SK-N-SH (cell line): ENCODE results near the gene XK. TPM values are rescaled to one million over a fixed set of nuclear protein-coding genes. Genes with fewer than 3 reads are reported as not detected.
"Not testable (repeated sequence)": the region's sequence is repeated elsewhere in the genome, so short reads cannot be mapped to it uniquely, and the experiment has no call there.

Source experiments
- CTCF ChIA-PET: fragments of 300-600, 350-600 bp; formaldehyde crosslinking; extraction: SDS; loops from one replicate; lab custom pipeline; 2021; lab: Yijun Ruan, JAX
- POLR2A ChIA-PET: fragments of 350-600 bp; sonication (Branson Sonifier 250); formaldehyde crosslinking; extraction: SDS; loops from one replicate; lab custom pipeline; 2020; ENCODE audit warnings: antibody characterized with exemption, inconsistent platforms; lab: Yijun Ruan, JAX
- DNase-seq: peaks from one replicate; pipeline ENCODE4 v3.0.0; 2012
- H2AFZ ChIP-seq: fragments of 200-600 bp; sonication (generic); 2 replicates; pipeline ENCODE4 v1.8.1; 2016; ENCODE audit warnings: antibody characterized with exemption, mild to moderate bottlenecking, low read depth
- H3F3A ChIP-seq: fragments of 200-600 bp; sonication (generic); replicated peaks from 2 replicates; pipeline ENCODE3; 2016; ENCODE audit warnings: antibody characterized with exemption, mild to moderate bottlenecking; ENCODE audit not compliant: insufficient read depth
- H3K27ac ChIP-seq, 2 experiments: fragments of 200-500 bp in 1 of 2; fragments of 200-600 bp in 1 of 2; sonication (Bioruptor generic) in 1 of 2; sonication (generic), shearing (Covaris generic) in 1 of 2; 2 replicates each; pipeline versions ENCODE4 v1.5.1 to v1.6.1; 2014 to 2016; ENCODE audit warnings: low read depth in 2 of 2, inconsistent platforms in 1 of 2, low read length in 1 of 2, mild to moderate bottlenecking in 1 of 2, mixed read lengths in 1 of 2
- H3K27me3 ChIP-seq: fragments of 200-600 bp; sonication (generic), shearing (Covaris generic); 2 replicates; pipeline ENCODE4 v1.6.1; 2016; ENCODE audit warnings: mixed run types; ENCODE audit not compliant: insufficient read depth
- H3K36me3 ChIP-seq, 2 experiments: fragments of 200-500 bp in 1 of 2; fragments of 200-600 bp in 1 of 2; sonication (Bioruptor generic) in 1 of 2; sonication (generic) in 1 of 2; replicated peaks in 1 of 2; 2 replicates each; pipeline versions ENCODE3 to v1.5.1; 2014 to 2016; ENCODE audit warnings: low read length in 1 of 2, mild to moderate bottlenecking in 1 of 2; ENCODE audit not compliant: insufficient read depth in 2 of 2, control insufficient read depth in 1 of 2
- H3K4me1 ChIP-seq, 2 experiments: fragments of 200-500 bp in 1 of 2; fragments of 200-600 bp in 1 of 2; sonication (Bioruptor generic) in 1 of 2; sonication (generic), shearing (Covaris generic) in 1 of 2; 2 replicates each; pipeline versions ENCODE4 v1.5.1 to v1.6.1; 2014 to 2016; ENCODE audit warnings: low read depth in 1 of 2, low read length in 1 of 2, mixed run types in 1 of 2; ENCODE audit not compliant: insufficient read depth in 2 of 2, control insufficient read depth in 1 of 2
- H3K4me2 ChIP-seq: fragments of 200-600 bp; sonication (generic), shearing (Covaris generic); 2 replicates; pipeline ENCODE4 v1.6.1; 2017; ENCODE audit warnings: mixed run types
- H3K4me3 ChIP-seq, 2 experiments: fragments of 200-500 bp in 1 of 2; fragments of 200-600 bp in 1 of 2; sonication (Bioruptor generic) in 1 of 2; sonication (generic), shearing (Covaris generic) in 1 of 2; 2 replicates each; pipeline versions ENCODE4 v1.5.1 to v1.8.1; 2014 to 2016; ENCODE audit warnings: low read depth in 2 of 2, inconsistent platforms in 1 of 2, low read length in 1 of 2, mild to moderate bottlenecking in 1 of 2, mixed read lengths in 1 of 2, moderate library complexity in 1 of 2
- H3K79me2 ChIP-seq: fragments of 200-600 bp; sonication (generic); 2 replicates; pipeline ENCODE4 v1.8.1; 2017; ENCODE audit warnings: mild to moderate bottlenecking; ENCODE audit not compliant: insufficient read depth
- H3K9ac ChIP-seq: fragments of 200-600 bp; sonication (generic); 2 replicates; pipeline ENCODE4 v1.6.1; 2017; ENCODE audit warnings: mixed run types
- H3K9me2 ChIP-seq: fragments of 200-600 bp; sonication (generic); 2 replicates; pipeline ENCODE4 v1.6.1; 2017; ENCODE audit warnings: mixed run types
- H3K9me3 ChIP-seq: fragments of 200-600 bp; sonication (generic); 2 replicates; pipeline ENCODE4 v1.6.1; 2017; ENCODE audit warnings: mixed run types, mild to moderate bottlenecking, moderate library complexity
- H4K20me1 ChIP-seq: fragments of 200-600 bp; sonication (generic); 2 replicates; pipeline ENCODE4 v1.6.1; 2017; ENCODE audit warnings: mild to moderate bottlenecking, mixed run types; ENCODE audit not compliant: insufficient read depth
- CHD2 ChIP-seq: fragments of 150-350 bp; IDR thresholded peaks from 2 replicates; pipeline ENCODE4 v1.6.1; 2018; ENCODE audit warnings: low read length; ENCODE audit not compliant: partially characterized antibody
- CTCF ChIP-seq: fragments of 200-600 bp; sonication (generic); IDR thresholded peaks from 2 replicates; pipeline ENCODE4 v1.6.1; 2017; ENCODE audit warnings: antibody characterized with exemption, mild to moderate bottlenecking, moderate library complexity
- FOXJ3 ChIP-seq: sonication (generic); formaldehyde crosslinking; IDR thresholded peaks from 2 replicates; pipeline ENCODE4 v1.5.1; 2020; ENCODE audit warnings: mild to moderate bottlenecking, missing genetic modification reagents
- FOXM1 ChIP-seq: IDR thresholded peaks from 2 replicates; pipeline ENCODE4 v1.4.0; 2012; ENCODE audit warnings: low read depth, mild to moderate bottlenecking
- GATA2 ChIP-seq: sonication (generic); formaldehyde crosslinking; IDR thresholded peaks from 2 replicates; pipeline ENCODE4 v1.5.0; 2020; ENCODE audit warnings: mild to moderate bottlenecking, missing genetic modification reagents
- IRF3 ChIP-seq: fragments of 150-350 bp; IDR thresholded peaks from 2 replicates; pipeline ENCODE4 v1.6.1; 2016; ENCODE audit warnings: mild to moderate bottlenecking, low read depth, low read length
- MEF2A ChIP-seq: IDR thresholded peaks from 2 replicates; pipeline ENCODE4 v1.4.0; 2012; ENCODE audit warnings: low read depth, borderline replicate concordance
- NFIC ChIP-seq: IDR thresholded peaks from 2 replicates; pipeline ENCODE4 v1.4.0; 2012; ENCODE audit warnings: borderline replicate concordance
- POLR2AphosphoS5 ChIP-seq: IDR thresholded peaks from 2 replicates; pipeline ENCODE4 v1.6.1; 2012; ENCODE audit warnings: low read depth, low read length
- REST ChIP-seq: IDR thresholded peaks from 2 replicates; pipeline ENCODE4 v1.6.1; 2012; ENCODE audit warnings: mild to moderate bottlenecking, low read depth, low read length, moderate library complexity
- RXRA ChIP-seq: IDR thresholded peaks from 2 replicates; pipeline ENCODE4 v1.4.0; 2012; ENCODE audit warnings: low read depth, mild to moderate bottlenecking, borderline replicate concordance
- SIN3A ChIP-seq: IDR thresholded peaks from 2 replicates; pipeline ENCODE4 v1.6.1; 2012; ENCODE audit warnings: low read depth, mild to moderate bottlenecking, low read length, moderate library complexity, borderline replicate concordance
- SMC3 ChIP-seq: IDR thresholded peaks from 2 replicates; pipeline ENCODE4 v1.6.1; 2012; ENCODE audit warnings: low read depth, low read length, improper control_type of control experiment
- USF2 ChIP-seq: fragments of 150-350 bp; IDR thresholded peaks from 2 replicates; pipeline ENCODE4 v1.6.1; 2017; ENCODE audit warnings: antibody characterized with exemption, low read length, low read depth, borderline replicate concordance
- YY1 ChIP-seq: IDR thresholded peaks from 2 replicates; pipeline ENCODE4 v1.4.0; 2012; ENCODE audit warnings: low read depth, mild to moderate bottlenecking
- WGBS: methylation state at CpG from one replicate; pipeline ENCODE4 v1.1.6; 2017; ENCODE audit warnings: low lambda C conversion rate; 5-methylcytosine and 5-hydroxymethylcytosine counted together
- polyA plus RNA-seq, 3 experiments: library from polyadenylated mRNA; depleted of rRNA; stranded (reverse); fragments of >200 nt; gene quantifications; 2 replicates each; pipeline ENCODE4 v1.2.3, GENCODE V29; 2012

Gene XK
- polyA plus RNA-seq, 1 of the 3 experiments (the other 2 are of a cell fraction): not detected

GRCh38 chrX:37646254-37646653, 39.3 kb upstream of the XK start:
- no peak for TF ChIP-seq SMC3
- no peak for TF ChIP-seq CHD2
- no peak for TF ChIP-seq MEF2A
- TF ChIP-seq CTCF: peak; percentile 28; the same call in 1 of the 2 replicates
- TF ChIP-seq NFIC: no peak
- Histone ChIP-seq H4K20me1 (no peaks in the 10 kb centered on the region), H3K4me2 (no peak overlapping the region), H3K4me3 (no peak overlapping the region), H3K27me3 (no peaks in the 10 kb centered on the region), H3K27ac (no peak overlapping the region), H3K4me1 (no peaks in the 10 kb centered on the region), H3K79me2 (no peaks in the 10 kb centered on the region), H2AFZ (no peak overlapping the region), H3F3A (no peaks in the 10 kb centered on the region), H3K36me3 (no peaks in the 10 kb centered on the region), H3K9me3 (no peaks in the 10 kb centered on the region), H3K9me2 (no peaks in the 10 kb centered on the region), H3K9ac (no peak overlapping the region)
- no peak for DNase-seq
- ChIA-PET CTCF (interaction anchor here (1.0 kb wide), 1 partner anchor 23 kb away, joined by 3 read pairs; no protein-coding TSS in a partner anchor), POLR2A (no interaction called here)

GRCh38 chrX:37650879-37651278, 34.7 kb upstream of the XK start:
- 20% methylated on average over 2 of the region's 2 CpGs for WGBS
- DNase-seq, CTCF ChIA-PET: not testable (repeated sequence)

GRCh38 chrX:37651921-37652452, 33.6 kb upstream of the XK start:
- H3K9ac ChIP-seq: no peak overlapping the region
- no peaks in the 10 kb centered on the region for H3F3A ChIP-seq
- H3K9me2 ChIP-seq: no peaks in the 10 kb centered on the region
- no peak overlapping the region for H3K4me3 ChIP-seq
- H3K36me3 ChIP-seq: no peaks in the 10 kb centered on the region
- DNase-seq: no peak
- no peak overlapping the region for H2AFZ ChIP-seq
- H3K79me2 ChIP-seq: no peaks in the 10 kb centered on the region
- H3K27me3 ChIP-seq: no peaks in the 10 kb centered on the region
- ChIA-PET POLR2A (no interaction called here), CTCF (no interaction called here)
- no peak overlapping the region for H3K4me2 ChIP-seq
- no peaks in the 10 kb centered on the region for H3K4me1 ChIP-seq
- 24% methylated on average over 1 of the region's 1 CpG for WGBS
- no peaks in the 10 kb centered on the region for H4K20me1 ChIP-seq
- no peaks in the 10 kb centered on the region for H3K9me3 ChIP-seq
- H3K27ac ChIP-seq: no peak overlapping the region
- TF ChIP-seq USF2 (no peak), REST (no peak), YY1 (no peak), FOXJ3 (CRISPR knock-in tag) (no peak), SIN3A (no peak), POLR2AphosphoS5 (no peak), SMC3 (no peak), FOXM1 (no peak), IRF3 (no peak), GATA2 (CRISPR knock-in tag) (no peak), RXRA (no peak)

More at GRCh38 chrX:37650879-37651278, 34.7 kb upstream of the XK start:
- H3K9me2 ChIP-seq, H3F3A ChIP-seq, H3K36me3 ChIP-seq, H3K4me1 ChIP-seq, H4K20me1 ChIP-seq, H3K27me3 ChIP-seq, POLR2A ChIA-PET, H3K9me3 ChIP-seq, H3K27ac ChIP-seq, H3K79me2 ChIP-seq, H3K4me3 ChIP-seq, H3K4me2 ChIP-seq, H2AFZ ChIP-seq, H3K9ac ChIP-seq: not testable (repeated sequence)
